ENCODE data around the gene SLC43A2.

The SLC43A2 gene

GRCh38 chr17:1555651-1556471 lies 72.8 kb downstream of the SLC43A2 start:
- no peak for DNase-seq (ENCODE audit: low read depth)
- no peaks in the 10 kb centered on the region for H3K9me3 ChIP-seq (ENCODE audit: control insufficient read depth, low read length)
- H3K27me3 ChIP-seq (replicated peaks; ENCODE audit: control insufficient read depth, insufficient read depth, low read length), result no peaks in the 10 kb centered on the region
- peaks cover 32% of the 10 kb centered on the region for H3K36me3 ChIP-seq (ENCODE audit: control insufficient read depth, insufficient read depth, low read length, severe bottlenecking)
- no peak overlapping the region for H3K9ac ChIP-seq (ENCODE audit: low read length)
- peaks cover 32% of the 10 kb centered on the region for H3K4me1 ChIP-seq (ENCODE audit: control insufficient read depth, insufficient read depth, low read length)
- H3K4me3 ChIP-seq (ENCODE audit: low read length), result no peak overlapping the region

GRCh38 chr17:1554751-1555540 lies 73.7 kb downstream of the SLC43A2 start:
- peaks cover 41% of the 10 kb centered on the region for H3K36me3 ChIP-seq (ENCODE audit: control insufficient read depth, insufficient read depth, low read length, severe bottlenecking)
- no peak overlapping the region for H3K4me3 ChIP-seq (ENCODE audit: low read length)
- H3K9ac ChIP-seq (ENCODE audit: low read length), result no peak overlapping the region
- DNase-seq (ENCODE audit: low read depth), result no peak
- H3K4me1 ChIP-seq (ENCODE audit: control insufficient read depth, insufficient read depth, low read length), result peaks cover 23% of the 10 kb centered on the region
- no peaks in the 10 kb centered on the region for H3K9me3 ChIP-seq (ENCODE audit: control insufficient read depth, low read length)
- H3K27me3 ChIP-seq (replicated peaks; ENCODE audit: control insufficient read depth, insufficient read depth, low read length), result no peaks in the 10 kb centered on the region

- H3K36me3 ChIP-seq (ENCODE audit: control insufficient read depth, insufficient read depth, low read length, severe bottlenecking), result peaks cover 53% of the 10 kb centered on the region
- peaks cover 18% of the 10 kb centered on the region for H3K4me1 ChIP-seq (ENCODE audit: control insufficient read depth, insufficient read depth, low read length)
- no peak overlapping the region for H3K9ac ChIP-seq (ENCODE audit: low read length)
- H3K27me3 ChIP-seq (replicated peaks; ENCODE audit: control insufficient read depth, insufficient read depth, low read length), result no peaks in the 10 kb centered on the region
- no peak overlapping the region for H3K4me3 ChIP-seq (ENCODE audit: low read length)
- DNase-seq (ENCODE audit: low read depth), result no peak
- no peaks in the 10 kb centered on the region for H3K9me3 ChIP-seq (ENCODE audit: control insufficient read depth, low read length)
Observed at GRCh38 chr17:1553354-1554266, 75.0 kb downstream of the SLC43A2 start.

- DNase-seq (ENCODE audit: low read depth), result no peak
- Histone ChIP-seq H3K9me3 (ENCODE audit: control insufficient read depth, low read length) (no peaks in the 10 kb centered on the region), H3K9ac (ENCODE audit: low read length) (no peak overlapping the region), H3K4me3 (ENCODE audit: low read length) (no peak overlapping the region), H3K27me3 (replicated peaks; ENCODE audit: control insufficient read depth, insufficient read depth, low read length) (no peaks in the 10 kb centered on the region), H3K36me3 (ENCODE audit: control insufficient read depth, insufficient read depth, low read length, severe bottlenecking) (peaks cover 60% of the 10 kb centered on the region), H3K4me1 (ENCODE audit: control insufficient read depth, insufficient read depth, low read length) (peaks cover 14% of the 10 kb centered on the region)
Observed at GRCh38 chr17:1552932-1553331, 75.7 kb downstream of the SLC43A2 start.

- no peaks in the 10 kb centered on the region for H3K27me3 ChIP-seq (replicated peaks; ENCODE audit: control insufficient read depth, insufficient read depth, low read length)
Observed at GRCh38 chr17:1551741-1552140, 76.9 kb downstream of the SLC43A2 start.

GRCh38 chr17:1548032-1548431 lies 80.6 kb downstream of the SLC43A2 start:
- Histone ChIP-seq H3K4me3 (ENCODE audit: low read length) (no peak overlapping the region), H3K9me3 (ENCODE audit: control insufficient read depth, low read length) (no peaks in the 10 kb centered on the region), H3K36me3 (ENCODE audit: control insufficient read depth, insufficient read depth, low read length, severe bottlenecking) (peaks cover 79% of the 10 kb centered on the region), H3K9ac (ENCODE audit: low read length) (no peak overlapping the region), H3K4me1 (ENCODE audit: control insufficient read depth, insufficient read depth, low read length) (no peaks in the 10 kb centered on the region), H3K27me3 (replicated peaks; ENCODE audit: control insufficient read depth, insufficient read depth, low read length) (no peaks in the 10 kb centered on the region)
- no peak for DNase-seq (ENCODE audit: low read depth)

More at GRCh38 chr17:1551741-1552140, 76.9 kb downstream of the SLC43A2 start:
- DNase-seq (ENCODE audit: low read depth), result no peak
- H3K4me1 ChIP-seq (ENCODE audit: control insufficient read depth, insufficient read depth, low read length), result peaks cover 3% of the 10 kb centered on the region
- H3K4me3 ChIP-seq (ENCODE audit: low read length), result no peak overlapping the region
- H3K9ac ChIP-seq (ENCODE audit: low read length), result no peak overlapping the region
- no peaks in the 10 kb centered on the region for H3K9me3 ChIP-seq (ENCODE audit: control insufficient read depth, low read length)
- H3K36me3 ChIP-seq (ENCODE audit: control insufficient read depth, insufficient read depth, low read length, severe bottlenecking), result peaks cover 68% of the 10 kb centered on the region

GRCh38 chr17:1546292-1546922 lies 82.2 kb downstream of the SLC43A2 start:
- H3K9me3 ChIP-seq (ENCODE audit: control insufficient read depth, low read length), result no peaks in the 10 kb centered on the region
- H3K4me3 ChIP-seq (ENCODE audit: low read length), result no peak overlapping the region
- DNase-seq (ENCODE audit: low read depth), result no peak
- no peaks in the 10 kb centered on the region for H3K27me3 ChIP-seq (replicated peaks; ENCODE audit: control insufficient read depth, insufficient read depth, low read length)
- no peak overlapping the region for H3K9ac ChIP-seq (ENCODE audit: low read length)
- no peaks in the 10 kb centered on the region for H3K4me1 ChIP-seq (ENCODE audit: control insufficient read depth, insufficient read depth, low read length)
- peaks cover 79% of the 10 kb centered on the region for H3K36me3 ChIP-seq (ENCODE audit: control insufficient read depth, insufficient read depth, low read length, severe bottlenecking)

- Histone ChIP-seq H3K9ac (ENCODE audit: low read length) (no peak overlapping the region), H3K4me1 (ENCODE audit: control insufficient read depth, insufficient read depth, low read length) (no peaks in the 10 kb centered on the region), H3K9me3 (ENCODE audit: control insufficient read depth, low read length) (no peaks in the 10 kb centered on the region), H3K27me3 (replicated peaks; ENCODE audit: control insufficient read depth, insufficient read depth, low read length) (no peaks in the 10 kb centered on the region), H3K36me3 (ENCODE audit: control insufficient read depth, insufficient read depth, low read length, severe bottlenecking) (peaks cover 79% of the 10 kb centered on the region), H3K4me3 (ENCODE audit: low read length) (no peak overlapping the region)
- DNase-seq (ENCODE audit: low read depth), result no peak
Observed at GRCh38 chr17:1545618-1546017, 83.0 kb downstream of the SLC43A2 start.

- Histone ChIP-seq H3K27me3 (replicated peaks; ENCODE audit: control insufficient read depth, insufficient read depth, low read length) (no peaks in the 10 kb centered on the region), H3K4me3 (ENCODE audit: low read length) (no peak overlapping the region), H3K36me3 (ENCODE audit: control insufficient read depth, insufficient read depth, low read length, severe bottlenecking) (peaks cover 84% of the 10 kb centered on the region), H3K9ac (ENCODE audit: low read length) (no peak overlapping the region), H3K4me1 (ENCODE audit: control insufficient read depth, insufficient read depth, low read length) (no peaks in the 10 kb centered on the region), H3K9me3 (ENCODE audit: control insufficient read depth, low read length) (no peaks in the 10 kb centered on the region)
- DNase-seq (ENCODE audit: low read depth), result no peak
Observed at GRCh38 chr17:1542316-1542715, 86.3 kb downstream of the SLC43A2 start.

- H3K4me1 ChIP-seq (ENCODE audit: control insufficient read depth, insufficient read depth, low read length), result no peaks in the 10 kb centered on the region
- no peaks in the 10 kb centered on the region for H3K9me3 ChIP-seq (ENCODE audit: control insufficient read depth, low read length)
- no peaks in the 10 kb centered on the region for H3K27me3 ChIP-seq (replicated peaks; ENCODE audit: control insufficient read depth, insufficient read depth, low read length)
- H3K9ac ChIP-seq (ENCODE audit: low read length), result no peak overlapping the region
- peaks cover 78% of the 10 kb centered on the region for H3K36me3 ChIP-seq (ENCODE audit: control insufficient read depth, insufficient read depth, low read length, severe bottlenecking)
- DNase-seq (ENCODE audit: low read depth), result no peak
- H3K4me3 ChIP-seq (ENCODE audit: low read length), result no peak overlapping the region
Observed at GRCh38 chr17:1541367-1541904, 87.2 kb downstream of the SLC43A2 start.
